Measurements from ENCODE around the gene CAPN5.

DNA sequence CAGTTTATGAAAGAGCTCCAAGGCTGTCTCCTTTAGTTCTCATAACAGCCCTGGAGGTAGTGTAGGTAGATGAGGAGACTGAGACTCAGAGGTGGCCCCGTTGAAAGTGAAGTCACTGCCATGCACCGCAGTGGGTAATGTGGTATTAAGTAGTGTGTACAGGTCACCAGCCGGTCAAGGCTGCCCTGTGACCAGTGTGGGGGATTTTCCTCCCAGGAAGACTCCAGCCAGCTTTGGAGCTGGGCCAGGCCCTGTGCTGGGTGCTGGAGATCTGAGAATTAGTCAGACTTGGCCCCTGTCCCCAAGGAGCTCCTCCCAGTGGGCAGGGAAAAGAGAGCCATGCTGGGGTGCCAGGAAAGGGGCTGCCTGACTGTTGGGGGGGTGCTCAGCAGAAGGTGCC, 41.2 kb downstream of the CAPN5 start:
- no peak for TF ChIP-seq CTCF (conservative IDR thresholded peaks at IDR 0.05; ENCODE audit: low read length)
- no peak for TF ChIP-seq EZH2phosphoT487 (IDR thresholded peaks at IDR 0.05; ENCODE audit: borderline replicate concordance)
